ENCODE results near the gene BUD23. TPM values are rescaled to one million over a fixed set of nuclear protein-coding genes. Genes with fewer than 3 reads are reported as not detected.

BUD23 gene
- total and polyA plus RNA-seq, 9 of the 15 experiments (the other 6 are each of a cell fraction or from before 2014, with no cell fraction given): 79.5 to 270 (median 150) TPM

DNA sequence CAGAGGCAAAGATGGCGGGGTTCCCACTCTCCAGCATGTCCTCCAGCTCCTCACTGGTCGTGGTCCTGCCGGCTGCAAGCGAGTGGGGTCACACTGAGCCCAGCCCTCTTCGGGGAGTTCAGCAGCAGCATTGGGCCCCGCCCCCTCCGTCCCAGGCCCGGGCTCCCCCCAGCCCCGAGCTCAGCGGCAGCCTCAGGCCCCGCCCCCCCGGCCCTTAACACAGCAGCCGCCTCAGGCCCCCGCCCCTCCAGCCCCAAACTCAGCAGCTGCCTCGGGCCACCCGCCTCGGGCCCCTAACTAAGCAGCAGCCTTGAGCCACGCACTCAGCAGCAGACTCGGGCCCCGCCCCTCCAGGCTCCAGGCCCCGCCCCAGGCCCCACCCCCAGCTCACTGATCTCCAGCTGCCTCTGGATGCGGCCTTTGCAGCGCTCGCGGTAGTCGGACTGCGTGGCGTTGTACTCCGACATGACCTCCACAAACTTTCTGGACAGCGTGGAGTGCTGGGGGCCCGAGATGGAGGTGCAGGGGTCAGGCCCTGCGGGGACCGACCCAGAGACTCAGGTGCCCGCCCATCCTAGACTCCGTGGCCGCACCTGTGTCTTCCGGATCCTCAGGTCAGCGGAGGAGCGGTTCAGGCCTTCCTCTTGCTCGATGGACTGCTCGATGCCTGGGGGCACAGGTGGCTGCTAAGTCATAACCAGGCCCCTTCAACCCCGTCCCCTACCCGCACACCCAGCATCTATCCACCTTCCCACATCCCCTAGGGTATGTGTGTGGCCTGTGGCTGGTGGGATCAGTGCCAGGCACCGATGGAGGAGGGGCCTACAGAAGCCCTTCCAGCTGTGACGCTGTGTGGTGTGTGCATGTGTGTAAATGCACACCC is 20.6 kb downstream of the BUD23 start (continued):
- TF ChIP-seq ETV6 (IDR thresholded peaks at IDR 0.05; ENCODE audit: borderline replicate concordance in 1 of 2, low read depth in 2 of 2, low read length in 1 of 2): no peak
- TF ChIP-seq ETV6 (CRISPR knock-in tag; IDR thresholded peaks at IDR 0.05; ENCODE audit: borderline replicate concordance): no peak
- TF ChIP-seq ZBTB33 (CRISPR knock-in tag; IDR thresholded peaks at IDR 0.05): 0 out of 2 replicates have a peak, but pooled peaks have one; percentile 34
- TF ChIP-seq, protein P1, sequence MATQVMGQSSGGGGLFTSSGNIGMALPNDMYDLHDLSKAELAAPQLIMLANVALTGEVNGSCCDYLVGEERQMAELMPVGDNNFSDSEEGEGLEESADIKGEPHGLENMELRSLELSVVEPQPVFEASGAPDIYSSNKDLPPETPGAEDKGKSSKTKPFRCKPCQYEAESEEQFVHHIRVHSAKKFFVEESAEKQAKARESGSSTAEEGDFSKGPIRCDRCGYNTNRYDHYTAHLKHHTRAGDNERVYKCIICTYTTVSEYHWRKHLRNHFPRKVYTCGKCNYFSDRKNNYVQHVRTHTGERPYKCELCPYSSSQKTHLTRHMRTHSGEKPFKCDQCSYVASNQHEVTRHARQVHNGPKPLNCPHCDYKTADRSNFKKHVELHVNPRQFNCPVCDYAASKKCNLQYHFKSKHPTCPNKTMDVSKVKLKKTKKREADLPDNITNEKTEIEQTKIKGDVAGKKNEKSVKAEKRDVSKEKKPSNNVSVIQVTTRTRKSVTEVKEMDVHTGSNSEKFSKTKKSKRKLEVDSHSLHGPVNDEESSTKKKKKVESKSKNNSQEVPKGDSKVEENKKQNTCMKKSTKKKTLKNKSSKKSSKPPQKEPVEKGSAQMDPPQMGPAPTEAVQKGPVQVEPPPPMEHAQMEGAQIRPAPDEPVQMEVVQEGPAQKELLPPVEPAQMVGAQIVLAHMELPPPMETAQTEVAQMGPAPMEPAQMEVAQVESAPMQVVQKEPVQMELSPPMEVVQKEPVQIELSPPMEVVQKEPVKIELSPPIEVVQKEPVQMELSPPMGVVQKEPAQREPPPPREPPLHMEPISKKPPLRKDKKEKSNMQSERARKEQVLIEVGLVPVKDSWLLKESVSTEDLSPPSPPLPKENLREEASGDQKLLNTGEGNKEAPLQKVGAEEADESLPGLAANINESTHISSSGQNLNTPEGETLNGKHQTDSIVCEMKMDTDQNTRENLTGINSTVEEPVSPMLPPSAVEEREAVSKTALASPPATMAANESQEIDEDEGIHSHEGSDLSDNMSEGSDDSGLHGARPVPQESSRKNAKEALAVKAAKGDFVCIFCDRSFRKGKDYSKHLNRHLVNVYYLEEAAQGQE (IDR thresholded peaks at IDR 0.05; ENCODE audit: borderline replicate concordance): no peak
- TF ChIP-seq, protein P1 (CRISPR knock-in tag; IDR thresholded peaks at IDR 0.05; ENCODE audit: low read depth): no peak
- peak; percentile 69; the same call in 1 of the 2 replicates for TF ChIP-seq CHD2 (IDR thresholded peaks at IDR 0.05; ENCODE audit: low read depth, low read length)
- TF ChIP-seq, protein P2, sequence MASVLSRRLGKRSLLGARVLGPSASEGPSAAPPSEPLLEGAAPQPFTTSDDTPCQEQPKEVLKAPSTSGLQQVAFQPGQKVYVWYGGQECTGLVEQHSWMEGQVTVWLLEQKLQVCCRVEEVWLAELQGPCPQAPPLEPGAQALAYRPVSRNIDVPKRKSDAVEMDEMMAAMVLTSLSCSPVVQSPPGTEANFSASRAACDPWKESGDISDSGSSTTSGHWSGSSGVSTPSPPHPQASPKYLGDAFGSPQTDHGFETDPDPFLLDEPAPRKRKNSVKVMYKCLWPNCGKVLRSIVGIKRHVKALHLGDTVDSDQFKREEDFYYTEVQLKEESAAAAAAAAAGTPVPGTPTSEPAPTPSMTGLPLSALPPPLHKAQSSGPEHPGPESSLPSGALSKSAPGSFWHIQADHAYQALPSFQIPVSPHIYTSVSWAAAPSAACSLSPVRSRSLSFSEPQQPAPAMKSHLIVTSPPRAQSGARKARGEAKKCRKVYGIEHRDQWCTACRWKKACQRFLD (CRISPR knock-in tag; IDR thresholded peaks at IDR 0.05): no peak
- peak; percentile 49; the same call in 1 of the 2 replicates for TF ChIP-seq VEZF1 (CRISPR knock-in tag; IDR thresholded peaks at IDR 0.05)
- TF ChIP-seq, protein P3, sequence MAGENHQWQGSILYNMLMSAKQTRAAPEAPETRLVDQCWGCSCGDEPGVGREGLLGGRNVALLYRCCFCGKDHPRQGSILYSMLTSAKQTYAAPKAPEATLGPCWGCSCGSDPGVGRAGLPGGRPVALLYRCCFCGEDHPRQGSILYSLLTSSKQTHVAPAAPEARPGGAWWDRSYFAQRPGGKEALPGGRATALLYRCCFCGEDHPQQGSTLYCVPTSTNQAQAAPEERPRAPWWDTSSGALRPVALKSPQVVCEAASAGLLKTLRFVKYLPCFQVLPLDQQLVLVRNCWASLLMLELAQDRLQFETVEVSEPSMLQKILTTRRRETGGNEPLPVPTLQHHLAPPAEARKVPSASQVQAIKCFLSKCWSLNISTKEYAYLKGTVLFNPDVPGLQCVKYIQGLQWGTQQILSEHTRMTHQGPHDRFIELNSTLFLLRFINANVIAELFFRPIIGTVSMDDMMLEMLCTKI (IDR thresholded peaks at IDR 0.05; ENCODE audit: partially characterized antibody): no peak
- TF ChIP-seq TRIM28 (IDR thresholded peaks at IDR 0.05): no peak
- TF ChIP-seq ZNF354B (CRISPR knock-in tag; IDR thresholded peaks at IDR 0.05): no peak
